GM18861 (cell line): ENCODE measurements around the gene STX8.

Experiments
- ATAC-seq: cut with Tn5 transposase; IDR thresholded peaks from one replicate; pipeline ENCODE4 v1.9.1; 2021; ENCODE audit not compliant: unreplicated experiment

The STX8 gene

DNA sequence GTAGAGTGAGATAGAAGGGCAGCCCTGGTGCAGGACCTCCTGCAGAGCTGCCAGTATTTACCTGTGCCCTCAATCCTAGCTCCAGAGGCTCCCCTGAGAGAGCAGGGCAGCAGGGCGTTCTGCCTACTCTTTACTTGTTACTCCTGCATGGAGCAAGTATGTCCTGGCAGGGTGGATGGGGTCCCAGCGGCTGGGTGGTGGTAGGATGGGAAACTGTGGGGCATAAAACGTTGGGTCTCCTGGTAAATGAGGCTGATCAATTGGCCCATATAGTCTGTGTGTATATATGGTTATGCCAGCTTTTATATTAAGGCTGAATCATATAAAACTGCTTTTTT is 362.3 kb downstream of the STX8 start:
- ATAC-seq, result no peak

DNA sequence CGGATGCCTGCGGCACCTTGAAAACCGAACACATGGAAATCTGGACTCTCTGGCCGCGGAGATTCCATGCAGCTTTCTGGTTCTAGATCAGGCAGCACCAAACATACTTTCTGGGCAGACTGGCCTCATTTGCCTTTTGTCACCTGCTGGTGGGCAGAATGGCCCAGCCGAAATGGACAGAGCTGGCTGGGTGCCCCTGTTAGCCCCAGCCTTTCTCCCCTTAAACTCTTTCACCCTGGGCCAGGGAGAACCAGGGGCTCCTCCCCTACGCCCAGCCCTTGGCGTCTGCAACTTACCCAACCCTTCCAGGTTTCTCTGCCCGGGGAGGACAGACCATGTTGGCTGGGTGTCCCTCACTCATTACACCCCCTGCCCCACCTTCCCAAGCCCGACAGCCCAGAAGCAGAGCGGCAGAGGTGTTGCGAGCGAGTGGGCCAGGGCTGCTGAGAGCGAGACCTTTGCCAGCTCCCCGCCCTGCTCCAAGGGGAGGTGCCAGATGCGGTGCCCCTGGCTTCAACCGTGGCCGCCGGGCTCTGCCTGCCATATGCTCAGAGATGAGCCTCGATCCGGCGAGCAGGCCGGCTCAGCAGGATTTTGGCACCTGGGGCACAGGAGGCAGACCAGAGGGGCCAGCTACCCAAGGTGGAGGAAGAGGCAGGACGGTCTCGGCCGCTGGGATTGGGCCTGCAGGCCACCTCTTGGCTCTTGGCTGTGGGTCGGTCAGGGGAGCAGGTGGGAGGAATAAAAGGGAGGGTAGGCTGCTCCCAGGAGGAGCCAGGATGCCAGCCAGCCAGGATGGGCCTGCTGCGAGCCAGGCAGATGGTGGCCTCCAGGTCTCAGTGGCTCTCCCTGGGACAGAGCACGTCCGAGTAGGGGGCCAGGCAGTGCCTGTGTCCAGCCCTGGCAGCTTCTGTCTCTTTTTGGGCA is 363.0 kb downstream of the STX8 start:
- ATAC-seq, result no peak

DNA sequence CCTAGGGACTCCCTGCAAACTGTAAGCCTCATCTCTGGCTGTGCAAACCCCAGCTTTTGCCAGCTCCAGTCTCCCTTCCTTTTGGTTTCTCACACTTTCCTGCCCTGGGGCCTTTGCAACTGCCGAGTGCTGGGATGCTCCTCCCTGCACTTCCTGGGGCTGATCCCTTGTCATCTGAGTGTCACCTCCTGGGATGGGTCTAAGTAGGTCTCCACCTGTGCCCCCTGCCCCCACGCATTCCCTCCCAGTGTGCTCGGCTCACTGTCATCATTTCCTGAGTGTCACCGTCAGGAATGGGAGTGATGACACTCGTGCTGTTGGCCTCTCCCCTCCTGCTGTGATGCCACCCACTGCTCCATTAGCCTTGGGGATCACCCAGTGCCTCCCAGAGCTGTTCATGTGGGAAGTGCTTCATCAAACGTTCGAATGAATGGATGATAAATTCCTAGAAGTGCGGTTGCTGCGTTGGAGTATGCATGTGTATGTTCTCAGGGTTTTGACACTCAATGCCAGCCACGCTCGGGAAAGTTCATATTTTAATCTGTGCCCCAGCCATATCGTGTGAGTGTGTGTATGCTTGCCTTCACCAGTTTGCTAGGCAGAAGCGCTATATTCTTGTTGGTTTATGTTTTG is 364.4 kb downstream of the STX8 start:
- ATAC-seq, result no peak

DNA sequence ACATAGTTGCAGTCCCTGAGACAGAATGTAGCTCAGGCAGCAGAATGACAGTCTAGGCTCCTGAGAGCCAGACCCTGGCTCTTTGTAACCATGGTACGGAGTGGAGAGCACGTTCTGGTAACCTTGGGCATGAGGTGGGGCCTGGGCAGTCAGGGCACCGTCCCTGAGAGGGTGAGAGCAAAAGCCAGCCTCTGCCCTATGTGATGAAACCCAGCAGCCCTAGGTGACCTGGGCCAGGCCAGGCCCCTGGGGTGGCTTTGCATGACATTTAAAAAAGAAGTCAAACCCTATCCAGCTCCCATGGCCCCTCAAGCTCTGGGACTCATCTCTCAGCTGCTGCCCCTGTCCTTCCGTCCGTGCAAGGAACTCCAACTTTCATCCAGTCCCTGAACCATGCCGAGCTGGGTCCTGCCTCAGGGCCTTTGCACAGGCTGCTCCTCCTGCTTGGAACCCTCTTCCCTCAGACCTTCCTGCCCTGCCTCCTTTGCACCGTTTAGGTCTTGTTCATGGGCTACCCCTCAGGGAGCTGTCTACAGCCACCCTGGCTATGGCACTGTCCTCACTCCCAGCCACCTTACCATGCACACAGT is 365.7 kb downstream of the STX8 start:
- no peak for ATAC-seq

DNA sequence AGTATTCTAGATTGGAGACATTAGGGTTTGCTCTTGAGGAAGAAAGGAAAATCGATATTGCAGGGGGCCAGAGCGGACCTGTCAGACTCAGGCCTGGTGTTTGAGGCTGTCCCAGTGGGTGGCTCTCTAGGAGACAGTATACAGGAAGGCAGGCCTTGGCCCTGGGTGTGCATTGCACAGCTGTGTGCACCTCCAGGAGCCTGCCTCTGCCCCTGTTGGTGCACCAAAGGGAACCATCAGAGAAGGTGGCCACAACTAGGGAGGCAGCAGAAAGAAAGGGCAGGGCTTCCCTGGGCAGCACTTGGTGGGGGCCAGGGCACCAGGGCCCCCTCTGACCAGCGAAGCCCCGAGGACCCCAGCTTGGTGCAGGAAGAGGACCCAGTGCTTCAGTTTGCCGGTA is 366.3 kb downstream of the STX8 start:
- no peak for ATAC-seq

DNA sequence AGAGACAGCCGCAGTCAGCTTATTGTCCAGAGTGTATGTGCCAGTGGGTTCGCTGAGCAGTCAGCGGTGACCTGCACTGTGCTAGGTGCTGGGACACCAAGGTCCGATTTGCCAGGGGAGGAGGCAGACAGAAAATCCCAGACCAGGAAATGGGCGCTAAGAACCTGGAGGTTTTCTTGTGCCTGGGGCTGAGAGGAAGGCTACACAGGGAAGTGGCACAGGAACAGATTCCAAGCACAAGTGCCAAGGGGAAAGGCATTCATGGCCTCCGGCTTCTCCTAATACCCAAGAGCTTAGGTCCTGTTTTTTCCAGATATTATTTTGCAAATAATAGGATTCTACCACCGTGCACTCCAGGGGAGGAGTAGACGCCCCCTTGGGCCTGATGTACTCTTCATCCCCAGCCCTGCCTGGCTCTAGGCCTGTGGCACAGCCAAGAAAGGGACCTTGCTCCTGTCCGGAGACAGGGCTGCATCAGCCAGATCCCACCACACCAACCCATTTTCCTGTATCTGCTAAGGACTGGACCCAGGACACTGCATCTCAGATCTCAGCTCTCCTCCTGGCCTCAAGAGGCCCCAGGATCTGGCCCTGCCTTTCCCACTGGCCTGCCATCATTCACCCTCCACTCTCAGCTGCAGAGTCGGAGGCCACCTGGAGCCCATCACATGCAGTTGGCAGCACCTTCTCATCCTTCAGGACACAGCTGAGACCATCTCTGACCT is 367.1 kb downstream of the STX8 start:
- ATAC-seq, result no peak

DNA sequence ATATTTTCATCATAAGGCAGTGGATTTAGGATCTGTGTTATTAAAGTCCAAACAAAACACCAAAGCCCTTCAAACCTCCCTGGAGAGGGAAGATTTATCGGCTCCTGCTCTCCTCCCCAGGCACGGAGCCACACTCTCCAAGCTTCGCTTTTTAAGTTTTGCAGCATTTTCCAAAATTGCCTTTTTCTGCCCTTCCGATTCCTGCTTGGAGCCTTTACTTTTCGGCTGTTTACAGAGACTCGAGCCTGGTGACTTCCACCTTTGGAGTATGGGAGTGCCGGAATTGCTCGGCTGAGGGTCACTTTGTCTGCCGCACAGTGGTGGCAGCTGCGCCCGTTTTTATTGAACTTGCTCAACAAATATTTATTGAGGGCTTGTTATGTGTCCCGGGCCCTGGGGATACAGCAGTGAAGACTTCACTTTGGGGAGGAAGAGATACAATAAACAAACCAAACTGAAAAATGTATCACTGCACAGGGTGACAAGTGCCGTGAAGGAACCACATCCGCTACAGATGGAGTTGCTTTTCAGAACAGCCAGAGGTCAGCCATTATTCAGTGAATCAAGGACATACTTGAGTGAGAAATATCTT is 368.8 kb downstream of the STX8 start:
- no peak for ATAC-seq

DNA sequence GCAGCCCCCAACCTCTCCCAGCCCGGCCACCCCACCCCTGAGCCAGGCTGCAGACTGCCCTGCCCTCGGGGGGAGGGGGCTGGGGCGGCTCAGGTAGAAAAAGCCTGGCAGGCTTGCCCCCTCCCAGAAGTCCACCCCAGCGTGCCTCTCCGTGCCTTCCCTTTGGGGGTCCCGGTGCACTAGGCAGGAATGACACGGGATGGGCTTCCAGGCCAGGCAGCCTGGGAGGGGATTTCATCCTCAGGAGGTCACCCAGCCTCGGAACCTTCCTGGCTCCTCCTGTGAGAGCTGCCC is 369.3 kb downstream of the STX8 start:
- ATAC-seq, result no peak

DNA sequence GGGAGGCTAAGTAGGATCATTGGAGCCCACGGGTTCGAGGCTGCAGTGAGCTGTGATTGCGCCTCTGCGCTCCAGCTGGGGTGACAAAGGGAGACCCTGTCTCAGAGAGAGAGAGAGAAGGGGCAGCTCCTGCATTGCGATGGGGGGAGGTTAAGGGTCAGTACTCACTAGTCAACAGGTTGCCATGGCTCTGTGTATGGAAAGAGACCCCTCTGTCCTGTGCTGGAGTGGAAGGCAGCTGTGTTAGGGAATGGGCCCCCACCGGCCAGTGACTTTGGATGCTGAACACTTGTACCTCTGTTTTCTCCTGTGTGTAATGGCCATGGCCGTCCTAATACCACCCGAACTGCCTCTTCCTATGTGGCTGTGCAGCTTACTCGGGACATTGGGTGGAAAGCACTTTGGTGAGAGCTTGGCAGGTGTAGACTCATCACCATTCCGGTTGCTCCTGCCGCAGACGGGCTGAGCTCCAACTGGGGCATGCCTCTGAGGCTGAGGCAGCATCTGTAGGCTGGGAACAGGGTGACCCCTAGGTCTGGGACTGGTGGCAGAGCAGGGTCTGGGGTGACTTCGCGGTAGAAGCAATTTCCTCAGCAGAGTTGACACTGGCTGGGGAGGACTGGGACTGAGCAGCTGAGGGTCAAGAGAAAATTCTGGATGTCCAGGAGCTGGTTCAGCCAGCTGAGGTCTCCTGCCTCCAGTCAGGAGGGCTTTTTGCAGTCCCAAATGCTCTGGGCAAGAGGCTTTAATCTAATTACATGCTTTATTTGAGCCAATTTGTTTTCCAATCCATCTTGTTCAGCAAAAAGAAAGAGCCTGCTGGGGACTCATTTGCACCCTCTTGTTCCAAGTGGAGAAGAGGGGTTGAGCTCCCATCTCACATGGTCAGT is 369.9 kb downstream of the STX8 start:
- ATAC-seq, result no peak

DNA sequence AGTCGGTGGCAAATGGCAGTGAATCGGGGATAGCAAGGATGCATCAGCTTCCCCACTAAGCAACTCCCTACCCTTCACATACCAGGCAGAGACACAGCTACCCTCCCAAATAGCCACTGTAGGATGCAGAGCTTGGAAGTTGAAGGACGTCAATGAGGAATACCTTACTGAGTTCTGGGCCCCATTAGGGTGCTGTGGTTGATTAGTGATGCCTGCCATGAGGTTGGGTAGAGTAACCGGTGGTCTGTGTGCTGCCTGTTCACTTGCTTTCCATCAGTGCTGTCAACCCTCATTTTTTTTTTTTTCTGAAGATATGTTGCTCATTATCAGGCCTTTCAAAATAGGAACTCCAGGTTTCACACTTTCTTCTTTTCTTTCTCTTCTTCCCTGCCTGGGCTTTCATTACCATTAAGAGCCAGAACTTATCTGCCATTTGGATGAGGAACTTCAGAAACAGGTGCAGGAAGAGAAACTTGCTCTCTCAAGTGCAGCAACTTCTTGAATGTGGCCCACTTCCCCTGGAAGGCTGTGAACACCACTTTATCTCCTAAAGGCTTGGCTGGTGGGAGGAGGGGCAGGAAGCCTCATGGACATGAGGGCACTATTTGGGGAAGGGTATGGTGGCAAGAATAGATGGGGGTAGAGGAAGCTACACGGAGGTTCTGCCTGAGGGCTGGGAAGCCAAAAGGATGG is 370.8 kb downstream of the STX8 start:
- ATAC-seq, result no peak

DNA sequence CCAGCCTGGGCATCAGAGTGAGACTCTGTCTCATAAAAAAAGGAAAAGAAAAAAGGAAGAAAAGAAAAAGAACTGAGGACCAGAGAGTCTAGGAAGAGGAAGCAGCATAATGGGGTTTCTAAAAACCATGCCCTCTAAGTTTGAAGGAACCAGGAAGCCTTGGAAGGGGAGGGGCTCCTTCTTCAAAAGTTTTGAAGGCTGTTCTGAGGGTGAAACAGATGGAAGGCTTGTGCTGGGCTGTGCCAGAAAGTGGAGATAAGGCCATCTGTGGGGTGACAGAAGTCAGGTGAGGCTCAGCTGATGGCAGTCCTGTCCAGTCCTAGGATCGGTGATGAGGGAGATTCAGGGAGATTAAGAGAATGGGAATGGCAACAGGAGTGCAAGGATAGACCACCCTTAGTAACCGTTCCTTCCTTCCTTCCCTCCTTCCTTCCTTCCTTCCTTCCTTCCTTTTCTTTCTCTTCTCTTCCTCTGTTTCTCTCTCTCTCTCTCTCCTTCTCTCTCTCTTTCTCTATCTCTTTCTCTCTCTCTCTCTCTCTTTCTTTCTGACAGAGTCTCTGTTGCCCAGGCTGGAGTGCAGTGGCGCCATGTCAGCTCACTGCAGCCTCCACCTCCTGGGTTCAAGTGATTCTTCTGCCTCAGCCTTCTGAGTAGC is 371.7 kb downstream of the STX8 start:
- ATAC-seq, result no peak

DNA sequence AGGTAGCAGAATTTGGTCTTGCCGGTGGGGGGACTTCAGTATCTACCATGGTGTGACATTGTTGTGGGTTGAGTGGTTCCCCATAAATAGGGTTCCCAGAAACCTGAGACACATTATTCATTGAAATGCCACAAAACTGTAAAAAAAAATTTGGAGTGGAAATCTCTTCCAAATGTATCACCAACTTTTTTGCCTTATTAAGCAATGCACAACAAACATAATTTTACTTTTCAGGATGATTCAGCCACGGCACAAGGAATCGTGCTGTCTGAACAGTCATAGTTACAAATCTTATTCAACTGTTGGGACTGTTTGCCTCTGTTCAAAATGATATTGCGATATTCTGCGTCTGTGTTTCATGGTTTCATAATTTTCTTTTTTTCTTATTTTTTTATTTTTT is 373.1 kb downstream of the STX8 start:
- ATAC-seq, result no peak

DNA sequence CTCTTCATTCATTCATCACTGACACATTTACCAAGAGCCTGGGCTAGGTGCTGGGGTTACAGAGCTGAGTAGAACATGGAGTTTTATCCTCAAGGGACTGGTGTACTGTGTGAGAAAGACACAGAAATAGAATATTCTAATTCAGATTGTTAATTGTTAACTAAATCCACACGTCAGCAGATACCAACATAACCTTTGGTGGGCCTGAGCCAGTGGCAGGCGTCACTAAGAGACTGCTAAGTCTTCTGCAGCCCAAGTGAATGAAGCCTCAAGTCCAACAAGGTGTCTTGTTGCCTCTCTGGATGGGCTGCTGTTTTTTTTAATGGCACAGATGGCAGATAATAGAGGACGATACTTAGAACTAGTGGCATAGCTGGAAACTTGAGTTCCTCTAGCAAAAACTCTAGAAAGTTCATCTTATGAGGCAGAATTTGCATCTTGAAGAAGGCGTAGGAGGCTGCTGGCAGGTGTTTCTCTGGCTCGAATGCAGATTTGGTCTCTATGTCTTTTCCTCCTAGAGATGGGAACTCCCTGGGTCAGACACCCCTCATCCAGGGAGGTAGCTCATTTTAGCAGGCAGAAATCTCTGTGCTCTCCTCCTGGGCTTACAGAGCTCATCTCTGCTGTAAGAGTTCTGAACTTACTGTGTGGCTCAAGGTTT is 374.8 kb downstream of the STX8 start:
- ATAC-seq, result peak; percentile 87
